ENCODE data around the gene DIS3L.

DNA sequence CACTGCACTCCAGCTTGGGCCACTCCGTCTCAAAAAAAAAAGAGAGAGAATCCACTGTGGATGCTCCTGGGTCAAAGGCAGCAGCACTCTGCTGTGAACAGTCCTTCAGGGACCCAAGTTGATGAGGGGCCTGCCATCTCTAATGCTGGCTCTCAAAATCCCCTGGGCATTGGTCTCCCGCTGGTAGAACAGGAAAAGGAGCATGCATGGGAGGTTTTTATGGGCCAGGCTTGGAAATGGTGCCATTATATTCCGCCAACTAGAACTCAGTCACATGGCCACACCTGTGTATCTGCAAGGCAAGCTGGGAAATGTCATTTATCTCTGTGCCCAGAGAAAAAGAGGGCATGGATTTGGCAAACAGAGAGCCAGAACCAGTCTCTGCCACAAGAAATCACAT, 3.4 kb upstream of the DIS3L start:
- TF ChIP-seq FOXM1 (IDR thresholded peaks at IDR 0.05; ENCODE audit: borderline replicate concordance) (no peak), TARDBP (IDR thresholded peaks at IDR 0.05) (no peak), SP1 (IDR thresholded peaks at IDR 0.05) (no peak), ZNF384 (IDR thresholded peaks at IDR 0.05) (no peak), LEF1 (IDR thresholded peaks at IDR 0.05; ENCODE audit: borderline replicate concordance) (no peak), SUZ12 (IDR thresholded peaks at IDR 0.05) (no peak), BHLHE40 (IDR thresholded peaks at IDR 0.05; ENCODE audit: borderline replicate concordance) (no peak), HDGF (IDR thresholded peaks at IDR 0.05; ENCODE audit: borderline replicate concordance) (no peak)
- TF ChIP-seq, protein P1, sequence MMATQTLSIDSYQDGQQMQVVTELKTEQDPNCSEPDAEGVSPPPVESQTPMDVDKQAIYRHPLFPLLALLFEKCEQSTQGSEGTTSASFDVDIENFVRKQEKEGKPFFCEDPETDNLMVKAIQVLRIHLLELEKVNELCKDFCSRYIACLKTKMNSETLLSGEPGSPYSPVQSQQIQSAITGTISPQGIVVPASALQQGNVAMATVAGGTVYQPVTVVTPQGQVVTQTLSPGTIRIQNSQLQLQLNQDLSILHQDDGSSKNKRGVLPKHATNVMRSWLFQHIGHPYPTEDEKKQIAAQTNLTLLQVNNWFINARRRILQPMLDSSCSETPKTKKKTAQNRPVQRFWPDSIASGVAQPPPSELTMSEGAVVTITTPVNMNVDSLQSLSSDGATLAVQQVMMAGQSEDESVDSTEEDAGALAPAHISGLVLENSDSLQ (IDR thresholded peaks at IDR 0.05): no peak

Data from HEK293T (cell line).